ENCODE measurements around the gene LGALS12.

Gene LGALS12

DNA sequence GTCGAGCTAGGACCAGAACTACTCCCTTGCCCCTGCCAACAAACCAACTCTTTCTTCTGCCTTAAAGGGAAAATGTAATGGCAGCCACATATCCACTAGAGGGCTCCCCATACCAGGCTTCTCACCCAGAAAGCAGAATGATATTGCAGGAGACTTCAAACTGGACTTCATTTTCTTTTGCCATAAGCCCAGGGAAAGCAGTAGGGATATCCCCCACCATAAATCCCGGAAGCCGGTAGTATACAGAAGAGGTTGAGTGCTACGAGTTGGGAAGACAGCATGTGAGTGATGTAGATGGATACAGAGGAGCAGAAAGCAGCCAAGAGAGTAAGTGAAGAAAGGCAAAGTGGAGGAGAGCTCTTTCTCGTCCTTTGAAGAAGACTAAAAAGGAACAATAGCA, 27.0 kb upstream of the LGALS12 start:
- ChIA-PET CTCF (interaction anchor here (0.6 to 9.3 kb wide), 38 partner anchors 8 to 516 kb away, joined by 3 to 194 read pairs (median 5); partner anchors contain the start of genes PLAAT3, PLAAT4 and PLAAT5), POLR2A (no interaction called here)
- DNase-seq (ENCODE audit: low read depth, low spot score): peak; percentile 37
- H3K4me3 ChIP-seq (ENCODE audit: low read depth, low read length): no peak overlapping the region
- TF ChIP-seq, protein P1, sequence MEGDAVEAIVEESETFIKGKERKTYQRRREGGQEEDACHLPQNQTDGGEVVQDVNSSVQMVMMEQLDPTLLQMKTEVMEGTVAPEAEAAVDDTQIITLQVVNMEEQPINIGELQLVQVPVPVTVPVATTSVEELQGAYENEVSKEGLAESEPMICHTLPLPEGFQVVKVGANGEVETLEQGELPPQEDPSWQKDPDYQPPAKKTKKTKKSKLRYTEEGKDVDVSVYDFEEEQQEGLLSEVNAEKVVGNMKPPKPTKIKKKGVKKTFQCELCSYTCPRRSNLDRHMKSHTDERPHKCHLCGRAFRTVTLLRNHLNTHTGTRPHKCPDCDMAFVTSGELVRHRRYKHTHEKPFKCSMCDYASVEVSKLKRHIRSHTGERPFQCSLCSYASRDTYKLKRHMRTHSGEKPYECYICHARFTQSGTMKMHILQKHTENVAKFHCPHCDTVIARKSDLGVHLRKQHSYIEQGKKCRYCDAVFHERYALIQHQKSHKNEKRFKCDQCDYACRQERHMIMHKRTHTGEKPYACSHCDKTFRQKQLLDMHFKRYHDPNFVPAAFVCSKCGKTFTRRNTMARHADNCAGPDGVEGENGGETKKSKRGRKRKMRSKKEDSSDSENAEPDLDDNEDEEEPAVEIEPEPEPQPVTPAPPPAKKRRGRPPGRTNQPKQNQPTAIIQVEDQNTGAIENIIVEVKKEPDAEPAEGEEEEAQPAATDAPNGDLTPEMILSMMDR (IDR thresholded peaks at IDR 0.05; ENCODE audit: insufficient read depth, low read length, missing control alignments): peak; percentile 81

DNA sequence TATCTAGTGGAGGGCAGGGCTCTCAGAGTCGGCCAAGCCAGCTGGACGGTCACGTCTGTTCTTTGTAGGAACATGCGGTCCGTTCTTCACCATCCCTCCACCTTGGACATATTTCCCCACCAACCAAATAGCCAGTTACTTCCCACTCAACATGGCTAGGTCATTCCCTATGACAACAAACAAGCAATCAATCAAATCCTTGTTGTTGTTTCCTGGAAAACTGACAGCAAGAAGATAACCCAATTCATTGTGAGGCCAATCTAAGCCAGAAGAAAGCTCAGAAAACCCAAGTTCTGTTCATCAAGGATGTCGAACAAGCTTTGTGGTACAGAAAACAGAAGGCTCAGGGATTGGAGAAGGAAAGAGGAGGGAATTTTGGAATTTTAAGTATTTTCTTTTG, 25.8 kb upstream of the LGALS12 start:
- TF ChIP-seq, protein P1 (IDR thresholded peaks at IDR 0.05; ENCODE audit: insufficient read depth, low read length, missing control alignments): no peak
- no peak for DNase-seq (ENCODE audit: low read depth, low spot score)
- H3K4me3 ChIP-seq (ENCODE audit: low read depth, low read length): no peak overlapping the region
- ChIA-PET POLR2A (no interaction called here), CTCF (interaction anchor here (0.9 to 9.3 kb wide), 17 partner anchors 9 to 358 kb away, joined by 3 to 194 read pairs (median 6); partner anchors contain the start of gene PLAAT5)

DNA sequence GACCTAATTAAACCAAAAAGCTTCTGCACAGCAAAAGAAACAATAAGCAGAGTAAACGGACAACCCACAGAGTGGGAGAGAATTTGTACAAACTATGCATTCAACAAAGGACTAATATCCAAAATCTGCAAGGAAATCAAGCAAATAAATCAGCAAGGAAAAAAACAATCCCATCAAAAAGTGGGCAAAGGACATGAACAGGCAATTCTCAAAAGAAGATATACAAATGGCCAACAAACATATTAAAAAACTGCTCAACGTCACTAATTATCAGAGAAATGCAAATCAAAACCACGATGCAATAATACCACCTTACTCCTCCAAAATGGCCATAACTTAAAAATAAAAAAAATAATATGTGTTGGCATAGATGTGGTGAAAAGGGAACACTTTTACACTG, 20.1 kb upstream of the LGALS12 start:
- DNase-seq (ENCODE audit: low read depth, low spot score): no peak
- CTCF ChIA-PET: no interaction called here
- POLR2A ChIA-PET: no interaction called here
- no peak overlapping the region for H3K4me3 ChIP-seq (ENCODE audit: low read depth, low read length)
- TF ChIP-seq, protein P1 (IDR thresholded peaks at IDR 0.05; ENCODE audit: insufficient read depth, low read length, missing control alignments): no peak

DNA sequence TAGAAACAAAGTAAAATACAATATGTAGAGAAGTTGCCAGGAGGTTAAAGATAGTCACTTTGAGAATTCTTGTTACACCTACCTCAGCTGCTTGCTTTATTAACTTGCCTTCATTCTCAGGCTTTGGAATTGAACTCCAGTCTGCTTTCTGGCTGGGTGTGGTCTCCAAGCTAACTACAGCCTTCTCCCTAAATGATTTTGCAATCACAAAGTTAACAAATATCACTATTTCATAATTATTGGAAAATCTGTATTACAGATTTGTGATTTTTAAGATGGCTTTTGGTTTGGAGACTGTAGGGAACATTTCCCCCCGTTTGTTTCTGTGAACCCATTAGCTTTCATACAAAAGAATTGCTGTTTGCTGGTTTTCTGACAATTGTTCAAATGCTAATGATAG, 17.1 kb upstream of the LGALS12 start:
- H3K4me3 ChIP-seq (ENCODE audit: low read depth, low read length): no peak overlapping the region
- CTCF ChIA-PET: interaction anchor here (1.5 kb wide), 2 partner anchors 9 to 11 kb away, joined by 5 to 9 read pairs; no protein-coding TSS in a partner anchor
- DNase-seq (ENCODE audit: low read depth, low spot score): no peak
- TF ChIP-seq, protein P1 (IDR thresholded peaks at IDR 0.05; ENCODE audit: insufficient read depth, low read length, missing control alignments): no peak
- POLR2A ChIA-PET: no interaction called here

DNA sequence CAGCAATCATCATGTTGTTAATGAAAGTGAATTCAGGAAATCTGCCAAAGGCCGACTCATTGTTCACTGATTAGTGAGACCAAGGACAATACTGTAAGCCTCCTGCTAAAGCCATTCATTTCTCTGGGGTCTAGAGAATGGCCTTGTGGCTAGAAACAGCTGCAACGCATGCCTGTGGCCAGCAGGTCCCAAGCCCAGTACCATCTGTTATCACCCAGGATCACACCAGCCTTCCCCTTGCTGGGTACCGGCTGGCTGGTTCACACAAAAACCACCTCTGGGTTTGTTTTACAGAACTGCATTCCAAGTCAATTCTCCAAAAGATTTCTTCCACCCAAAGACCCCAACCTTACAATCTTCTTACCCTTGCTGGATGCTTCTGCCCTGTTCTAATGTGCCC, 16.0 kb upstream of the LGALS12 start:
- H3K4me3 ChIP-seq (ENCODE audit: low read depth, low read length): no peak overlapping the region
- no peak for DNase-seq (ENCODE audit: low read depth, low spot score)
- ChIA-PET POLR2A (no interaction called here), CTCF (interaction anchor here (0.8 to 2.1 kb wide), 6 partner anchors 10 to 150 kb away, joined by 3 to 11 read pairs (median 5); no protein-coding TSS in a partner anchor)
- TF ChIP-seq, protein P1 (IDR thresholded peaks at IDR 0.05; ENCODE audit: insufficient read depth, low read length, missing control alignments): no peak

DNA sequence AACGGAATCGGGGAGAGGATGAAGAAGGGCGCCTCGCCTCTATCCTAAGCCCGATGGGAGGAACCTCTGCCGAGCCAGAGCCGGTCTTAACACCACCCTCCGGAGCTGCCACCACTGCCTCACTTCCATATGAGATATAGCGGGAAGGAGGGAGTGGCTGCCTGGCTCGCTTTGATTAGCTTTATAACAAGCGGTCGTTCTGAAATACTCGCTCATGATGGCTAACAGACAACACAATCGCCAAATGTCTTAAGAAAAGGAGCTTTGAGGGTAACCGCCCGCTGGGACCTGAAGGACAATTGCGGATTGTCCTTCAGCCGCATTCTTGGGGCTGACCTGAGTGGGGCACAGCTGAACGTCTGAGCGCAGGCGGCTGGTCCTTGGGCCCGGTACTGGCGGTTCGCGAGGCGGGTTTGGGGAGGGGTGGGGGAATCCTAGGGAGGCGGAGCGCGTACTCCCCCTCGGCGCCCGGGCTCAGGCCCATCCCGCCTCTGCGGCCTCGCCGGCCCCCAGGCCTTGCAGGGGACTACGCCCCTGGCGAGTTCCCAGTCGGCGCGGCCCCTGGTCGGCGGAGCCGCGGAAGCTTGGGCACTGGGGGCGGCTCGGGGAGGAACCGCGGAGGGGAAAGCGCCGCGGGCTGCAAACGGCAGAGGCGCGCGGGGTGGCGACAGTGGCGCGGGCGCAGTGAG, 15.2 kb upstream of the LGALS12 start, which contains the start of gene PLAAT5:
Gene PLAAT5 (minus strand): TSS at position 617 of the 689 bp plus-strand sequence. CDS start 133 bp downstream, at position 484.
- DNase-seq (ENCODE audit: low read depth, low spot score): no peak
- H3K4me3 ChIP-seq (ENCODE audit: low read depth, low read length): peak within 1 kb of the TSS; percentile 33
- ChIA-PET POLR2A (no interaction called here), CTCF (interaction anchor here (1.0 to 2.1 kb wide), 3 partner anchors 12 to 149 kb away, joined by 4 to 11 read pairs (median 5); no protein-coding TSS in a partner anchor)
- TF ChIP-seq, protein P1 (IDR thresholded peaks at IDR 0.05; ENCODE audit: insufficient read depth, low read length, missing control alignments): no peak

Measured in AG04449 (cell line).